HG02642 (cell line): ENCODE results near the gene ITIH1.

Experiments used
- ATAC-seq: cut with Tn5 transposase; IDR thresholded peaks from one replicate; pipeline ENCODE4 v1.9.1; 2021; ENCODE audit warnings: mild to moderate bottlenecking; ENCODE audit not compliant: unreplicated experiment, poor library complexity

The ITIH1 gene

DNA sequence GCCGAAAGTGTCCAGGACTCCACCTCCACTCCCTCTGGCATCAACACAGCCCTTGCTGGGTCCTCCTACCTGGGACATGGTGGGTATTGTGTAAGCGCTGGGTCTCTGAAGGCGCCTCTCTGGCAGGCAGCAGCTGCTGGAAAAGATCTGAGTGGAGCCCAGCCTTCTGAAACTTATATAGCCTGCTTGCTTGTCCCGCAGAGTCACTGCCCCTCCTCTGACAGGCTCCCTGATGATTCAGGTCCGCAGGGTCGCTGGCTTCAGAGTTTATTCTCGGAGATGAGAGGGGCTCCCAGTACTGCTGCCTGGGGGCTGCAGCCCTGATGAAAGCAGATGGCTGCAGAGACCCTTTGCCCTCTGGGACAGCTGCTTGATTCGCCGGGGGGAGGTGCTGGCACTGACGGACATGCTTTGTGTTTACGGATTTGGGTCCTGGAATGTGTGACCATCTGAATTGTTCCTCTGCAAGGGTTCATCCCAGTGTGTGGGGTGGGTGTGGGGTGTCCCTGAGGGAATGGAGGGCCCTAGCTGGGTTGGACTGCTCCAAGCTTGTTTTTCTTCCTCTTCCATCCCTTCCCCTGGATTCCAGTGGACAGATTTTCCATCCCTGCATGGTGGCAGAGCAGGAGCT, 57.6 kb downstream of the ITIH1 start, which contains the start of gene MUSTN1:
Gene MUSTN1 (minus strand): TSS at position 149 of the 631 bp plus-strand sequence. CDS start 71 bp downstream, at position 78.
- ATAC-seq = no peak

GRCh38 chr3:52835766-52836470, 58.5 kb downstream of the ITIH1 start:
- ATAC-seq = no peak

GRCh38 chr3:52836471-52836845, 59.1 kb downstream of the ITIH1 start:
- no peak for ATAC-seq

- no peak for ATAC-seq
Observed at GRCh38 chr3:52836986-52837385, 59.6 kb downstream of the ITIH1 start.

- ATAC-seq = no peak
Observed at GRCh38 chr3:52838561-52839267, 61.3 kb downstream of the ITIH1 start.

GRCh38 chr3:52839268-52839575, 61.8 kb downstream of the ITIH1 start:
- ATAC-seq = no peak

DNA sequence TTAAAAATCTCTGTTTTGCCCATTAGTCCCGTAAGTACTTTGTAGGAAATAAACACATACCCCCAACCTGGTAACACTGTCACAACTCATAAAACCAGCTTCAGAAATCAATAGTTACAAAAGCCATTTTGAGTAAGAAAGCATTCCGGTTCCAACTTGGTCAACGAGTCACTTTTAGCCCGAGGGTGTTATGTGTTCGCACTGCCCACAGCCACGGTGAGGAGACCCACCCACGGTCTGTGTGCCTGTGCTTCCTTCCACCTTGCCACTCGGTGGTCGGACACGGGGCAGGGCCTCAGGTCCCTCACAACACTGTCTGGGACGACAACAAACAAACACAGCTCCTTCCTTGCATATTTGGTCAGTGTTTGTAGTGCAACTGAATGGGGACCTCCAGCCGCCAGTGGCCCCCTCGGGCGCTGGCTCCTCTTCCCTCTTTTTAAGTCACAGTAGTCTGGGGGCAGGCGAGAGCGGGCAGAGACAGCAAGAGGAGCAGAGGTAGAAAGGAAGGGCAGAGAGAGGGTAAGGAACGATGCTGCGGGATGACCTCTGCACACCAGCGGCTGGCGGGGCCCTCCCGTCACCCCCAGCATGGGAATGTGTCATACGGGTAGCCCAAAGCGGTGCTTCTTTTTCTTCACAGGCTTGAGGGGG, 62.6 kb downstream of the ITIH1 start:
- no peak for ATAC-seq

DNA sequence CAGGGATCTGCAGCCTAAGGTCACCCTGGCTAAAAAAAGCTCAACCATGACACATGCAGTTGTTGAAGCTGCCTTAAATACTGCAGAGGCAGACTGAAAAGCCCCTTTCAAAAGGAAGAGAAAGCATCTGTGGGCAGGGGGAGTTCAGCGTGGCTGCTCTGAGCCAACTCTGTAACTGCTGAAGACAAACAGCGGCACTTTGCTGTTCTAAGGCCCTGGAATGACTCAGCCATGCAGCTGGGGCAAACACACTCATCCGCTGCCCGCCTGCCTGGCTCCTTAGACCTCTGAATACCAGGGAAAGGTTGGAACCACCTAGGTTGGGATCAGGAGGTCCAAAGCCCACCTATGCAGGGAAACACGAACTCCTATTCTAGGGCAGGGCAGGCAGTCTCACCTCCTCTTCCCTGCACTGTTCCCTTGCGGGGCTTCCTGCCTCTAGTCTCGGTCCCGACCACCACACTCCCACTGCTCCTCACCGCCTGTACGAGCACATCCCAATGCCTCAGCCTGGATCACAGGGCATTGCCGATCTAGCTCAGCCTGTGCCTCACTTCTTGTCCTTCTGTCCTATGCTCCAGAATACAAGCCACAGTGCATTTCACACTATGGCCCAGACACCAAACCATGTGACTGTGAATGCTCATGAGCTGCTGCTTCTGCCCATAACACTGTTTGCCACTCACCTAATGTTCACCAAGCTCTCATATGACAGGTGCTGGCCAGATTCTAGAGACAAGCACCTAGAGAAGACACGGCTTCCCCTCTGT, 64.0 kb downstream of the ITIH1 start:
- ATAC-seq = no peak
